HEK293T (cell line): ENCODE data around the gene RPS27.

Source experiments
- ARNT ChIP-seq: fragments of 450-650 bp; IDR thresholded peaks from 2 replicates; pipeline ENCODE4 v1.6.1; 2017; ENCODE audit warnings: mild to moderate bottlenecking
- BHLHE40 ChIP-seq: fragments of 450-650 bp; IDR thresholded peaks from 2 replicates; pipeline ENCODE4 v1.6.1; 2016; ENCODE audit warnings: mild to moderate bottlenecking, moderate library complexity, borderline replicate concordance
- CTBP1 ChIP-seq: fragments of 450-650 bp; IDR thresholded peaks from 2 replicates; pipeline ENCODE4 v1.6.1; 2016; ENCODE audit warnings: borderline replicate concordance
- ELF4 ChIP-seq: fragments of 450-650 bp; IDR thresholded peaks from 2 replicates; pipeline ENCODE4 v1.6.1; 2017; ENCODE audit warnings: antibody characterized with exemption
- FOXM1 ChIP-seq: fragments of 450-650 bp; IDR thresholded peaks from 2 replicates; pipeline ENCODE4 v1.6.1; 2017; ENCODE audit warnings: mild to moderate bottlenecking, borderline replicate concordance
- HDGF ChIP-seq: fragments of 450-650 bp; IDR thresholded peaks from 2 replicates; pipeline ENCODE4 v1.6.1; 2017; ENCODE audit warnings: antibody characterized with exemption, borderline replicate concordance
- LEF1 ChIP-seq: fragments of 450-650 bp; IDR thresholded peaks from 2 replicates; pipeline ENCODE4 v1.6.1; 2017; ENCODE audit warnings: mild to moderate bottlenecking, borderline replicate concordance
- NFRKB ChIP-seq: fragments of 450-650 bp; IDR thresholded peaks from 2 replicates; pipeline ENCODE4 v1.6.1; 2016; ENCODE audit warnings: mild to moderate bottlenecking, moderate library complexity
- PKNOX1 ChIP-seq: fragments of 450-650 bp; IDR thresholded peaks from 2 replicates; pipeline ENCODE4 v1.6.1; 2016
- SP1 ChIP-seq: fragments of 450-650 bp; IDR thresholded peaks from 2 replicates; pipeline ENCODE4 v1.6.1; 2017
- TARDBP ChIP-seq: fragments of 450-650 bp; IDR thresholded peaks from 2 replicates; pipeline ENCODE4 v1.6.1; 2016

- TF ChIP-seq SP1, result no peak
- TF ChIP-seq TARDBP, result no peak
- TF ChIP-seq ARNT, result no peak
- TF ChIP-seq ELF4, result no peak
- TF ChIP-seq PKNOX1, result no peak
- TF ChIP-seq CTBP1, result no peak
- no peak for TF ChIP-seq NFRKB
- no peak for TF ChIP-seq BHLHE40
- no peak for TF ChIP-seq FOXM1
- no peak for TF ChIP-seq LEF1
- TF ChIP-seq HDGF, result no peak
Measured at GRCh38 chr1:153958961-153959260, 31.7 kb upstream of the RPS27 start.
